K562 (cell line): ENCODE results near the gene CD19. TPM values are rescaled to one million over a fixed set of nuclear protein-coding genes. Genes with fewer than 3 reads are reported as not detected.

Source experiments
- HLTF ChIP-seq: fragments of 450-650 bp; IDR thresholded peaks from 2 replicates; pipeline ENCODE4 v1.6.1; 2016
- ZEB2 ChIP-seq: fragments of 450-650 bp; IDR thresholded peaks from 2 replicates; pipeline ENCODE4 v1.6.1; 2016
- polyA plus RNA-seq, 8 experiments: library from polyadenylated mRNA; depleted of rRNA in 4 of 8; stranded (reverse) in 5 of 8; unstranded in 3 of 8; fragments of >200 nt; fragmentation: Nextera tagmentation in 2 of 8; fragmentation: Illumina TruSeq in 1 of 8; extraction: Ambion mirVana in 2 of 8; extraction: Trizol in 1 of 8; gene quantifications; 2 replicates each; pipeline versions ENCODE4 v1.2.1 to v1.2.3, GENCODE V29; 2011 to 2014; ENCODE audit warnings: inconsistent platforms in 1 of 8, missing spikeins in 1 of 8
- total RNA-seq, 7 experiments: library from RNA; depleted of rRNA in 6 of 7; stranded (reverse); fragments of >200 nt in 6 of 7; fragmentation: Illumina TruSeq in 2 of 7; extraction: Trizol in 2 of 7; gene quantifications; 2 replicates each; pipeline versions ENCODE4 v1.2.1 to v1.2.3, GENCODE V29; 2011 to 2021; ENCODE audit warnings: low replicate concordance in 1 of 7
- TF ChIP-seq, protein P1 (sequence below), 2 experiments: fragments of 450-650 bp in 1 of 2; sonication (generic) in 1 of 2; formaldehyde crosslinking in 1 of 2; IDR thresholded peaks; 2 replicates each; pipeline versions ENCODE4 v1.7.1 to v1.9.0; 2016 to 2022; ENCODE audit warnings: inconsistent platforms in 1 of 2, mild to moderate bottlenecking in 1 of 2, missing genetic modification reagents in 1 of 2

Gene CD19
- total and polyA plus RNA-seq, 9 of the 15 experiments (the other 6 are each of a cell fraction or from before 2014, with no cell fraction given) = 0.27 to 3.7 (median 2.0) TPM; not detected in 1

DNA sequence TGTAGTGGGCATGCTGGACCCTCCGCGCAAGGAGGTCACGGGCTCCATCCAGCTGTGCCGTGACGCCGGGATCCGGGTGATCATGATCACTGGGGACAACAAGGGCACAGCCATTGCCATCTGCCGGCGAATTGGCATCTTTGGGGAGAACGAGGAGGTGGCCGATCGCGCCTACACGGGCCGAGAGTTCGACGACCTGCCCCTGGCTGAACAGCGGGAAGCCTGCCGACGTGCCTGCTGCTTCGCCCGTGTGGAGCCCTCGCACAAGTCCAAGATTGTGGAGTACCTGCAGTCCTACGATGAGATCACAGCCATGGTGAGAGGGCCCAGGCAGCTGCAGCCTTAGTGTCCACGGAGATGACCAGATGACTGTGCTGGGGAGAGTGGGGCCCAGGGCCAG lies 31.2 kb upstream of the CD19 start (continued):
- TF ChIP-seq, protein P1, sequence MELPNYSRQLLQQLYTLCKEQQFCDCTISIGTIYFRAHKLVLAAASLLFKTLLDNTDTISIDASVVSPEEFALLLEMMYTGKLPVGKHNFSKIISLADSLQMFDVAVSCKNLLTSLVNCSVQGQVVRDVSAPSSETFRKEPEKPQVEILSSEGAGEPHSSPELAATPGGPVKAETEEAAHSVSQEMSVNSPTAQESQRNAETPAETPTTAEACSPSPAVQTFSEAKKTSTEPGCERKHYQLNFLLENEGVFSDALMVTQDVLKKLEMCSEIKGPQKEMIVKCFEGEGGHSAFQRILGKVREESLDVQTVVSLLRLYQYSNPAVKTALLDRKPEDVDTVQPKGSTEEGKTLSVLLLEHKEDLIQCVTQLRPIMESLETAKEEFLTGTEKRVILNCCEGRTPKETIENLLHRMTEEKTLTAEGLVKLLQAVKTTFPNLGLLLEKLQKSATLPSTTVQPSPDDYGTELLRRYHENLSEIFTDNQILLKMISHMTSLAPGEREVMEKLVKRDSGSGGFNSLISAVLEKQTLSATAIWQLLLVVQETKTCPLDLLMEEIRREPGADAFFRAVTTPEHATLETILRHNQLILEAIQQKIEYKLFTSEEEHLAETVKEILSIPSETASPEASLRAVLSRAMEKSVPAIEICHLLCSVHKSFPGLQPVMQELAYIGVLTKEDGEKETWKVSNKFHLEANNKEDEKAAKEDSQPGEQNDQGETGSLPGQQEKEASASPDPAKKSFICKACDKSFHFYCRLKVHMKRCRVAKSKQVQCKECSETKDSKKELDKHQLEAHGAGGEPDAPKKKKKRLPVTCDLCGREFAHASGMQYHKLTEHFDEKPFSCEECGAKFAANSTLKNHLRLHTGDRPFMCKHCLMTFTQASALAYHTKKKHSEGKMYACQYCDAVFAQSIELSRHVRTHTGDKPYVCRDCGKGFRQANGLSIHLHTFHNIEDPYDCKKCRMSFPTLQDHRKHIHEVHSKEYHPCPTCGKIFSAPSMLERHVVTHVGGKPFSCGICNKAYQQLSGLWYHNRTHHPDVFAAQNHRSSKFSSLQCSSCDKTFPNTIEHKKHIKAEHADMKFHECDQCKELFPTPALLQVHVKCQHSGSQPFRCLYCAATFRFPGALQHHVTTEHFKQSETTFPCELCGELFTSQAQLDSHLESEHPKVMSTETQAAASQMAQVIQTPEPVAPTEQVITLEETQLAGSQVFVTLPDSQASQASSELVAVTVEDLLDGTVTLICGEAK (IDR thresholded peaks at IDR 0.05) = no peak
- TF ChIP-seq, protein P1 (CRISPR knock-in tag; IDR thresholded peaks at IDR 0.05) = no peak
- TF ChIP-seq HLTF = no peak
- TF ChIP-seq ZEB2 = no peak
